GM23248 (cell line): ENCODE data around the gene DPP3.

Source experiments
- EZH2 ChIP-seq: fragments of 200-600 bp; sonication (generic); IDR thresholded peaks from 2 replicates; pipeline ENCODE4 v1.6.1; 2018; ENCODE audit warnings: antibody characterized with exemption, mild to moderate bottlenecking; ENCODE audit not compliant: insufficient read depth, poor library complexity, severe bottlenecking
- EZH2phosphoT487 ChIP-seq: fragments of 200-600 bp; sonication (generic); IDR thresholded peaks from 2 replicates; pipeline ENCODE4 v1.6.1; 2018; ENCODE audit warnings: antibody characterized with exemption, moderate library complexity, mild to moderate bottlenecking, low read depth; ENCODE audit not compliant: insufficient read depth

GRCh38 chr11:66494935-66495334, 14.7 kb downstream of the DPP3 start:
- no peak for TF ChIP-seq EZH2
- TF ChIP-seq EZH2phosphoT487: no peak
